Measurements from ENCODE around the gene ABHD2.

GRCh38 chr15:89115547-89115946 lies 27.3 kb downstream of the ABHD2 start:
- TF ChIP-seq CTCF (IDR thresholded peaks at IDR 0.05) (no peak), EP300 (IDR thresholded peaks at IDR 0.05) (no peak), POLR2A (IDR thresholded peaks at IDR 0.05) (peak in 1 of 4 donors; percentile 13), POLR2AphosphoS5 (IDR thresholded peaks at IDR 0.05) (peak in 1 of 2 donors; percentile 7)

Data from upper lobe of left lung (tissue), 4 donors.